ENCODE measurements around the gene DYRK1A.

DYRK1A gene

GRCh38 chr21:37366482-37367316, at the start of gene DYRK1A:
Gene DYRK1A (plus strand): TSS chr21:37366773. CDS start chr21:37420375, 53,602 bp downstream.
- Histone ChIP-seq H3K27ac (ENCODE audit: low read length) (peak within 1 kb of the TSS; percentile 95), H2AFZ (ENCODE audit: low read length) (peak within 1 kb of the TSS; percentile 76)
- TF ChIP-seq EZH2phosphoT487 (IDR thresholded peaks at IDR 0.05; ENCODE audit: low read length) = no peak
- TF ChIP-seq CTCF (IDR thresholded peaks at IDR 0.05; ENCODE audit: low read length) = no peak

GRCh38 chr21:37319551-37319950, 47.0 kb upstream of the DYRK1A start:
- Histone ChIP-seq H3K4me1 (ENCODE audit: low read length) (no peaks in the 10 kb centered on the region), H2AFZ (ENCODE audit: low read length) (no peak overlapping the region), H3K27ac (ENCODE audit: low read length) (no peak overlapping the region), H3K27me3 (replicated peaks; ENCODE audit: insufficient read depth, low read length) (no peaks in the 10 kb centered on the region), H3K79me2 (ENCODE audit: low read length) (no peaks in the 10 kb centered on the region), H3K4me3 (ENCODE audit: low read length) (no peak overlapping the region), H3K36me3 (replicated peaks; ENCODE audit: insufficient read depth, low read length) (no peaks in the 10 kb centered on the region), H4K20me1 (ENCODE audit: insufficient read depth, low read length) (no peaks in the 10 kb centered on the region), H3K4me2 (ENCODE audit: low read depth, low read length) (no peak overlapping the region), H3F3A (ENCODE audit: insufficient read depth, low read length) (no peaks in the 10 kb centered on the region), H3K9me2 (replicated peaks; ENCODE audit: insufficient read depth, low read length) (no peaks in the 10 kb centered on the region), H3K9me3 (replicated peaks; ENCODE audit: insufficient read depth, low read length) (no peaks in the 10 kb centered on the region), H3K9ac (ENCODE audit: low read length) (no peak overlapping the region)
- no peak for DNase-seq
- no peak for TF ChIP-seq EZH2phosphoT487 (IDR thresholded peaks at IDR 0.05; ENCODE audit: low read length)
- no peak for TF ChIP-seq CTCF (IDR thresholded peaks at IDR 0.05; ENCODE audit: low read length)
- no peak for TF ChIP-seq EZH2 (optimal IDR thresholded peaks at IDR 0.05; ENCODE audit: low read depth, low read length)

More at GRCh38 chr21:37366482-37367316, at the start of gene DYRK1A:
- H3K4me3 ChIP-seq (ENCODE audit: low read length) = peak within 1 kb of the TSS; percentile 88
- H3K9ac ChIP-seq (ENCODE audit: low read length) = peak within 1 kb of the TSS; percentile 98
- H3K79me2 ChIP-seq (ENCODE audit: low read length) = peaks cover 51% of the 10 kb centered on the region
- H3K36me3 ChIP-seq (replicated peaks; ENCODE audit: insufficient read depth, low read length) = no peaks in the 10 kb centered on the region
- H3K9me3 ChIP-seq (replicated peaks; ENCODE audit: insufficient read depth, low read length) = no peaks in the 10 kb centered on the region
- H3K9me2 ChIP-seq (replicated peaks; ENCODE audit: insufficient read depth, low read length) = no peaks in the 10 kb centered on the region
- H3K4me1 ChIP-seq (ENCODE audit: low read length) = peaks cover 38% of the 10 kb centered on the region
- H4K20me1 ChIP-seq (ENCODE audit: insufficient read depth, low read length) = peaks cover 35% of the 10 kb centered on the region
- H3F3A ChIP-seq (ENCODE audit: insufficient read depth, low read length) = peaks cover 38% of the 10 kb centered on the region
- H3K4me2 ChIP-seq (ENCODE audit: low read depth, low read length) = peak within 1 kb of the TSS; percentile 74
- peak; percentile 100 for DNase-seq
- no peaks in the 10 kb centered on the region for H3K27me3 ChIP-seq (replicated peaks; ENCODE audit: insufficient read depth, low read length)

GRCh38 chr21:37322084-37322483, 44.5 kb upstream of the DYRK1A start:
- no peaks in the 10 kb centered on the region for H3K27me3 ChIP-seq (replicated peaks; ENCODE audit: insufficient read depth, low read length)
- no peak overlapping the region for H3K27ac ChIP-seq (ENCODE audit: low read length)
- no peak for TF ChIP-seq CTCF (IDR thresholded peaks at IDR 0.05; ENCODE audit: low read length)
- TF ChIP-seq EZH2 (optimal IDR thresholded peaks at IDR 0.05; ENCODE audit: low read depth, low read length) = no peak
- TF ChIP-seq EZH2phosphoT487 (IDR thresholded peaks at IDR 0.05; ENCODE audit: low read length) = no peak
- H2AFZ ChIP-seq (ENCODE audit: low read length) = no peak overlapping the region
- H3F3A ChIP-seq (ENCODE audit: insufficient read depth, low read length) = no peaks in the 10 kb centered on the region
- no peak overlapping the region for H3K4me3 ChIP-seq (ENCODE audit: low read length)
- H3K9me3 ChIP-seq (replicated peaks; ENCODE audit: insufficient read depth, low read length) = no peaks in the 10 kb centered on the region
- no peaks in the 10 kb centered on the region for H3K4me1 ChIP-seq (ENCODE audit: low read length)
- H3K36me3 ChIP-seq (replicated peaks; ENCODE audit: insufficient read depth, low read length) = no peaks in the 10 kb centered on the region
- no peak overlapping the region for H3K4me2 ChIP-seq (ENCODE audit: low read depth, low read length)
- no peaks in the 10 kb centered on the region for H3K79me2 ChIP-seq (ENCODE audit: low read length)
- no peak overlapping the region for H3K9ac ChIP-seq (ENCODE audit: low read length)
- H3K9me2 ChIP-seq (replicated peaks; ENCODE audit: insufficient read depth, low read length) = no peaks in the 10 kb centered on the region
- H4K20me1 ChIP-seq (ENCODE audit: insufficient read depth, low read length) = no peaks in the 10 kb centered on the region
- DNase-seq = no peak

All from MM.1S (cell line).